HG03571 (cell line): ENCODE data around the gene CEP85L.

ENCODE experiments used
- ATAC-seq: cut with Tn5 transposase; IDR thresholded peaks from one replicate; pipeline ENCODE4 v1.9.1; 2021; ENCODE audit not compliant: unreplicated experiment

Gene CEP85L

GRCh38 chr6:118546164-118546879 is 105.1 kb downstream of the CEP85L start:
- no peak for ATAC-seq

DNA sequence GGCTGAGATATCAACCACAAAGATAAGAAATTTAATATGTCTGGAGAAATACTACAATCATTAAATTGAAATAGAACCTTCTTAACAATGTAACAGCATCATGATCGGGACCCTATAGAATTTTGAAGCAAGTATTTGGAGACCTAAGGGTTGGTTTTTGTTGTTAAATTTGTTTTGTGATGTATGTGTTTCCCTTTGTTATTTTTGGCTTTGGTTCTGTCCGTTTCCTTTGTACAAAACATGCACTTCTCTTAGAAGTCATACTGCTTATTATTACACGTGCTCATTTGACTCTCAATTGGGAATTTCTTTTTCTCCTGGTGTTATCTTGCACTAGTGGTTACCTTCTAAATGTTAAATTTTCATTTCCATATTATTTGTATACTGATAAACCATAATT is 107.3 kb downstream of the CEP85L start:
- no peak for ATAC-seq

DNA sequence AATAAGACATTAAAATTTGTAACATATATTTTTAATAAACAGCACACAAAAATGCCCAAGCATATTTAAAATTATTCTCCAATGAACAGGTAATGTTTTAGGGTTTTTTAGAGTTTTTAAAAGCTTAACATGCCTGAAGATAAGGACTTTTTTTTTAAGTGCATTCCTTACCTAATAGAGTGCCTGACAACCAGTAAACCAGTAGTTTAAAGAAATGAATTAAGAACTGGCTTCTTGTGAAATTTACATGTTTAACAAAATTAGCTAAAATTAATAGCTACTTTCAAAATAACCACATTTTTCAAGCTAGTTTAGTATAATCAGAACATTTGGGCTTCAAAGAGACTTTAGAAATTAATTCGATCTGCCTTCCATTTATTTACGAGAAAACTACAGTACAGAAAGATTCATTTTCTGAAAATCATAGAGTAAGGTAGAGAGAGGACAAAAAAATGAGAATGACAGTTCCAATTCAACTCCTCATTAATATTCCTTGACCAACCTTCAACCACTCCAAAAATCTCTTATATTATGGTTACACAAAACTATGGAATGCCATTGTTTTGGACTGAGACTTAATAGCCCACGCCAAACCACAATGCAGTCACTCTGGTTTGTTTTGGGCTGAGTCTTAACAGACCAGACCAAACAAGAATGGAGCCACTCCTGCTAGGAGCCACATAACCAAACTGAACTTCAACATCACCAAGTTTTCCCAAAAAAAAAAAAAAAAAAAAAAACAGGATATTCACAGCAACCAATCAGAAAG is 109.0 kb downstream of the CEP85L start:
- no peak for ATAC-seq

- no peak for ATAC-seq
These were observed 113.8 kb downstream of the CEP85L start for GRCh38 chr6:118537574-118537973.

- ATAC-seq = no peak
These were observed 114.9 kb downstream of the CEP85L start for GRCh38 chr6:118536478-118536877.

GRCh38 chr6:118535176-118535844 is 116.1 kb downstream of the CEP85L start:
- no peak for ATAC-seq

DNA sequence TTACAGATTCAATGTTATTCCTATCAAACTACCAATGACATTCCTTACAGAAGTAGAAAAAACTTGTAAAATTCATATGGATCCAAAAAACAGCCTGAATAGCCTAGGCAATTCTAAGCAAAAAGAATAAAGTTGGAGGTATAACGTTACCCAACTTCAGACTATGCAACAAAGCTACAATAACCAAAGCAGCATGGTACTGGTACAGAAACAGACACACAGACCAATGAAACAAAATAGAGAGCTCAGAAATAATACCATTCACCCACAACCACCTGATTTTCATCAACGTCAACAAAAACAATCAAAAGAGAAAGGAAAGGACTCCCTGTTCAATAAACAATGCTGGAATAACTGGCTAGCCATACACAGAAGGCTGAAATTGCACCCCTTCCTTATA is 120.4 kb downstream of the CEP85L start:
- no peak for ATAC-seq

GRCh38 chr6:118529756-118530155 is 121.6 kb downstream of the CEP85L start:
- no peak for ATAC-seq

GRCh38 chr6:118528129-118528528 is 123.3 kb downstream of the CEP85L start:
- no peak for ATAC-seq

GRCh38 chr6:118525913-118526780 is 125.2 kb downstream of the CEP85L start:
- no peak for ATAC-seq

GRCh38 chr6:118524686-118525085 is 126.7 kb downstream of the CEP85L start:
- ATAC-seq = no peak

- ATAC-seq = no peak
These were observed 128.2 kb downstream of the CEP85L start for GRCh38 chr6:118523216-118523615.

DNA sequence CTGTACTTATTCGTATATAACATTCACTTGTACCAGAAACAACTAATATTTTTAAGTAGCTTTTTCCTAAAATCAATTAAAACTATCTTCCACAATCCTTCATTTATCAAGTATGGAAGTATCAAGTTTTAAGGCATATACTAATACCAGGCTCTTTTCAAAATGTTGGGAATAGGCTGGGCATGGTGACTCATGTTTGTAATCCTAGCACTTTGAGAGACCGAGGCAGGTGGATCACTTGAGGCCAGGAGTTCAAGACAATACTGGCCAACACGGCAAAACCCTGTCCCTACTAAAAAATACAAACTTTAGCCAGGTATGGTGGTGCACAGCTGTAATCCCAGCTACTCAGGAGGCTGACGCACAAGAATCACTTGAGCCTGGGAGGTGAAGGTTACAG is 129.0 kb downstream of the CEP85L start:
- ATAC-seq = no peak

GRCh38 chr6:118514689-118515088 is 136.7 kb downstream of the CEP85L start:
- no peak for ATAC-seq

- ATAC-seq = no peak
These were observed 139.3 kb downstream of the CEP85L start for GRCh38 chr6:118511930-118512715.

GRCh38 chr6:118509009-118509617 is 142.3 kb downstream of the CEP85L start:
- ATAC-seq = no peak

DNA sequence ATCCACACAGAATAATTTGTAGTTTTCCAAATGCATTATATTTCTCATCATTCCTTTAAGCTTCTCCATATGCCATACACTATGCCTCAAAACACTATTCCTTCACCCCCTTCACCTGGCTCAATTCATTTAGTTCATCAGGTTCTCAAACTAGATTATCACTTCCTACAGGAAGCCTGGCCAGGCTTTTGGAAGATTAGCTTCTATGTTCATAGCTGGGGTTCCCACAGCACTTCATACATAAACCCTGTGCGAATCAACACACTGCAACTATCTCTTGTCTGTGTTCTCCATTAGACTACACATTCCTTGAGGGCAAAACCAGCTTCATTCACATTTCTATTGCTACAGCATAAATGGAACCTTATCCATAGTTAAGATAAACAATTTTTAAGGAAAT is 143.8 kb downstream of the CEP85L start:
- ATAC-seq = no peak

DNA sequence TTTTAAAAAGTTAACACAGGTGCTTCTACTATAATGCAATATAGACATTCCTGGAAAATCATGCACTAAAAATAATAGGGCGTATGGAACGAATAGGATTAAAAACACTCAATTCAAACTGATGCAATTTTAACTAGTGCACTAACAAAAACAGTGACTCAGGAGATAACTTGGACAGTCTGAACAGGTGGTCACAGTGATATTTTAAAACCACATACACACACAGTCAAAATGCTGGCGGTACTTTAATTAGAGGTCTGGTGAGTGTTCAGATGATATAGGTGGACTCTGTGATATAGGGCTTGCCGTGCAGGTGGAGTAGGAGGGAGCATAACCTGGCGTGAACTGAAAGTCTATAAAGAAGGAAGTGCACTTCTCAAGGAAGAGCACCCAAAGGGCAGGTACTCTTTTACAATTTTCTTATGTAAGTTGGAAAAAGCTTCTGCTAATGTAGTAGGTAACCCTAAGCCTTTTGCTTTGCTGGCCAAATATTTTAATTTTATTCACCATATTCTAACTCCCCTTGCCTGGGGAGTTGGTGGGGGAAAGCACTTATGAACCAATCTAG is 145.2 kb downstream of the CEP85L start:
- no peak for ATAC-seq

DNA sequence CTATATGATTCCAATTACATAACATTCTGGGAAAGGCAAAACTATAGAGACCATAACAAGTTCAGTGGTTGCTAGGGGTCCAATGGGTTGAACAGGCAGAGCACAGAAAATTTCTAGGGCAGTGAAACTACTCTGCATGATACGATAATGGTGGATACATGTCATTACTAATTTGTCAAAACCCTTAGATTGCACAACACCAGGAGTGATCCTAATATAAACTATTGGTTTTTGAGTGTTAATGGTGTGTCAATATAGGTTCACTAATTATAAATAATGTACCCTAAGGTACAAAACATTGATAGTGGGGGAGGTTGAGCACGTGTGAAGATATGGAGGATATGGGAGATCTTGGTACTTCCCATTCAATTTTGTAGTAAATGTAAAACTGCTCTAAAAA is 145.7 kb downstream of the CEP85L start:
- no peak for ATAC-seq
